H1 (cell line): Measurements from ENCODE around the gene MRPS30. TPM values are rescaled to one million over a fixed set of nuclear protein-coding genes. Genes with fewer than 3 reads are reported as not detected.

ENCODE experiments used
- CREB1 ChIP-seq: IDR thresholded peaks from 2 replicates; pipeline ENCODE4 v1.6.1; 2012; ENCODE audit warnings: inconsistent platforms
- RAD21 ChIP-seq, 2 experiments: IDR thresholded peaks in 1 of 2; conservative IDR thresholded peaks in 1 of 2; 2 replicates each; pipeline ENCODE4 v1.6.1; 2011; ENCODE audit warnings: low read depth in 2 of 2, low read length in 2 of 2, improper control_type of control experiment in 1 of 2, inconsistent platforms in 1 of 2, mild to moderate bottlenecking in 1 of 2, moderate library complexity in 1 of 2
- TAF1 ChIP-seq: IDR thresholded peaks from 2 replicates; pipeline ENCODE4 v1.6.1; 2011; ENCODE audit warnings: mild to moderate bottlenecking, low read depth, low read length
- YY1 ChIP-seq: IDR thresholded peaks from 2 replicates; pipeline ENCODE4 v1.6.1; 2011; ENCODE audit warnings: low read depth, mild to moderate bottlenecking, low read length
- polyA plus RNA-seq, 7 experiments: library from polyadenylated mRNA; depleted of rRNA in 3 of 7; stranded (reverse) in 5 of 7; unstranded in 2 of 7; fragments of >200 nt in 5 of 7; fragments of 200-250 nt in 2 of 7; gene quantifications; 1 replicate in 5 of 7; 2 replicates in 1 of 7; 4 replicates in 1 of 7; pipeline versions ENCODE4 v1.2.1 to v1.2.3, GENCODE V29; 2011 to 2013; ENCODE audit warnings: missing spikeins in 2 of 7, mixed read lengths in 2 of 7
- total RNA-seq: library from RNA; stranded (reverse); fragmentation: NEBNext Ultra II Directional; extraction: Animal tissue kit (Norgen Biotek cat#: 25700); gene quantifications from 2 replicates; pipeline ENCODE4 v1.2.1, GENCODE V29; 2021
- TF ChIP-seq, protein P1 (sequence below), 3 experiments: IDR thresholded peaks; 1 replicate in 2 of 3; 2 replicates in 1 of 3; pipeline versions ENCODE4 v1.5.1 to v1.6.1; 2011; ENCODE audit warnings: low read length in 3 of 3, mild to moderate bottlenecking in 3 of 3, inconsistent platforms in 2 of 3, low read depth in 1 of 3, moderate library complexity in 1 of 3; ENCODE audit not compliant: insufficient read depth in 1 of 3; ENCODE audit errors: control extremely low read depth in 1 of 3

Gene MRPS30
- total and polyA plus RNA-seq, 2 of the 8 experiments (the other 6 are each of a cell fraction or from before 2014, with no cell fraction given), result 61.9 to 85.2 TPM

DNA sequence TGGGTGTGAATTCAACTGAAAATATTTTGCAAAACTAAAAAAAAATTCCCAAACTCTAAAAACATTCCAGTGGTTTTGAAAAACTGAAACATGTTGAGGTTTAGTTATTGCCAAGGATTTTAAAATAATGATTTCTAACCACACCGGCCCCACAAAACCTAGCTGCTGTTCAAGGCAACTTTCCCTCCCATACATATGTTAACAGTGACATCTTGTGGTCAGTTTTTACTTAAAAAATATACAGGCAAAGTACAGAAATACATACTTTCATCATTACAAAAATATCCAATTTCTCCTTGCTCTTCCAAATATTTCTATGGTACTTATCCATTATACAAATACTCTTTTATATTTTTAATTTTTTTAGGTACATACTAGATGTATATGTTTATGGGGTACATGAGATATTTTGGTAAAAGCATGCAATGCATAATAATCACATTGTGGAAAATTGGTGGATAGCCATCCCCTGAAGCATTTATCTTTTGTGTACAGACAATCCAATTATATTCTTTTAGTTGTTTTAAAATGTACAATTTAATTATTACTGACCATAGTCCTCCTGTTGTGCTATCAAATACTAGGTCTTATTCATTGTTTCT, 34.4 kb upstream of the MRPS30 start (continued):
- TF ChIP-seq, protein P1, sequence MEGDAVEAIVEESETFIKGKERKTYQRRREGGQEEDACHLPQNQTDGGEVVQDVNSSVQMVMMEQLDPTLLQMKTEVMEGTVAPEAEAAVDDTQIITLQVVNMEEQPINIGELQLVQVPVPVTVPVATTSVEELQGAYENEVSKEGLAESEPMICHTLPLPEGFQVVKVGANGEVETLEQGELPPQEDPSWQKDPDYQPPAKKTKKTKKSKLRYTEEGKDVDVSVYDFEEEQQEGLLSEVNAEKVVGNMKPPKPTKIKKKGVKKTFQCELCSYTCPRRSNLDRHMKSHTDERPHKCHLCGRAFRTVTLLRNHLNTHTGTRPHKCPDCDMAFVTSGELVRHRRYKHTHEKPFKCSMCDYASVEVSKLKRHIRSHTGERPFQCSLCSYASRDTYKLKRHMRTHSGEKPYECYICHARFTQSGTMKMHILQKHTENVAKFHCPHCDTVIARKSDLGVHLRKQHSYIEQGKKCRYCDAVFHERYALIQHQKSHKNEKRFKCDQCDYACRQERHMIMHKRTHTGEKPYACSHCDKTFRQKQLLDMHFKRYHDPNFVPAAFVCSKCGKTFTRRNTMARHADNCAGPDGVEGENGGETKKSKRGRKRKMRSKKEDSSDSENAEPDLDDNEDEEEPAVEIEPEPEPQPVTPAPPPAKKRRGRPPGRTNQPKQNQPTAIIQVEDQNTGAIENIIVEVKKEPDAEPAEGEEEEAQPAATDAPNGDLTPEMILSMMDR (IDR thresholded peaks at IDR 0.05; ENCODE audit: control extremely low read depth in 1 of 3, insufficient read depth in 1 of 3, low read depth in 1 of 3, low read length in 3 of 3), result peak in 2 of 3 experiments; percentile 34 to 49; a peak in 2 of 4 replicates
- TF ChIP-seq RAD21 (IDR thresholded peaks at IDR 0.05 in 1 of 2, conservative IDR thresholded peaks at IDR 0.05 in 1 of 2; ENCODE audit: low read depth in 2 of 2, low read length in 2 of 2) (peak; percentile 84 to 90), TAF1 (no peak), YY1 (no peak), CREB1 (no peak)
